GM12878 (cell line): ENCODE measurements around the gene KLHL30. TPM values are rescaled to one million over a fixed set of nuclear protein-coding genes. Genes with fewer than 3 reads are reported as not detected.

ENCODE experiments used
- ATAC-seq: fragments of 200-7000 bp; cut with Tn5 transposase; 3 replicates; pipeline ENCODE4 v1.9.1; 2020; ENCODE audit warnings: mild to moderate bottlenecking, moderate library complexity
- BruUV-seq: library from RNA; stranded (reverse); fragments of 400-500 nt; replicated peaks from 2 replicates; lab custom pipeline; 2021; lab: Mats Ljungman, UMichigan
- CTCF ChIA-PET: fragments of 300-600 bp; sonication (Branson Sonifier 250); formaldehyde crosslinking; extraction: SDS; loops from one replicate; lab custom pipeline; 2021; ENCODE audit warnings: inconsistent platforms; lab: Yijun Ruan, JAX
- POLR2A ChIA-PET: fragments of 350-600 bp; formaldehyde crosslinking; extraction: SDS; loops from one replicate; lab custom pipeline; 2021; ENCODE audit warnings: inconsistent platforms; lab: Charles Lee
- RAD21 ChIA-PET: fragments of 300-600 bp; sonication (Branson Sonifier 250); formaldehyde crosslinking; loops from one replicate; lab custom pipeline; 2023; ENCODE audit warnings: antibody characterized with exemption; ENCODE audit not compliant: unreplicated experiment; lab: Charles Lee
- SMC1A ChIA-PET: fragments of 300-600 bp; sonication (Branson Sonifier 250); formaldehyde crosslinking; loops from one replicate; lab custom pipeline; 2023; ENCODE audit not compliant: unreplicated experiment, uncharacterized antibody; lab: Charles Lee
- DNase-seq: peaks from one replicate; pipeline ENCODE4 v3.0.0-alpha.2; 2011; ENCODE audit warnings: low read depth, low spot score
- FAIRE-seq: peaks from 3 replicates; lab custom pipeline; 2011; peaks lifted over from hg19 to GRCh38; lab: Jason Lieb, UNC
- H2AFZ ChIP-seq: 2 replicates; pipeline ENCODE4 v1.6.0; 2011; ENCODE audit warnings: low read depth, low read length, control low read depth; ENCODE audit not compliant: control insufficient read depth
- H3K27ac ChIP-seq: 2 replicates; pipeline ENCODE4 v1.5.1; 2011; ENCODE audit warnings: control low read depth; ENCODE audit not compliant: control insufficient read depth, insufficient read depth
- H3K27me3 ChIP-seq, 2 experiments: replicated peaks in 1 of 2; 2 replicates each; pipeline versions ENCODE4 v1.6.0 to v1.6.1; 2011; ENCODE audit warnings: low read length in 1 of 2; ENCODE audit not compliant: control insufficient read depth in 2 of 2, insufficient read depth in 2 of 2
- H3K36me3 ChIP-seq, 2 experiments: 2 replicates each; pipeline ENCODE4 v1.5.1; 2011; ENCODE audit warnings: low read length in 1 of 2; ENCODE audit not compliant: control insufficient read depth in 2 of 2, insufficient read depth in 2 of 2
- H3K4me1 ChIP-seq: 2 replicates; pipeline ENCODE4 v1.6.1; 2011; ENCODE audit warnings: mild to moderate bottlenecking, low read length, moderate library complexity, mixed read lengths; ENCODE audit not compliant: control insufficient read depth, insufficient read depth
- H3K4me2 ChIP-seq: 2 replicates; pipeline ENCODE4 v1.6.0; 2011; ENCODE audit warnings: control low read depth; ENCODE audit not compliant: control insufficient read depth, insufficient read depth
- H3K4me3 ChIP-seq: fragments of 200-600 bp; sonication (generic); 2 replicates; pipeline ENCODE4 v1.5.1; 2016
- H3K79me2 ChIP-seq: 2 replicates; pipeline ENCODE4 v1.6.0; 2011; ENCODE audit warnings: low read length; ENCODE audit not compliant: control insufficient read depth, insufficient read depth
- H3K9ac ChIP-seq: 2 replicates; pipeline ENCODE4 v1.8.0; 2011; ENCODE audit warnings: low read length, control low read depth, mixed read lengths; ENCODE audit not compliant: control insufficient read depth, insufficient read depth
- H3K9me3 ChIP-seq: replicated peaks from 3 replicates; pipeline ENCODE4 v1.5.1; 2011; ENCODE audit warnings: mild to moderate bottlenecking, low read length; ENCODE audit not compliant: control insufficient read depth, insufficient read depth
- H4K20me1 ChIP-seq: 2 replicates; pipeline ENCODE4 v1.6.0; 2011; ENCODE audit not compliant: control insufficient read depth, insufficient read depth
- BCL3 ChIP-seq: IDR thresholded peaks from 2 replicates; pipeline ENCODE4 v1.6.1; 2011; ENCODE audit warnings: borderline replicate concordance, low read depth, mild to moderate bottlenecking, moderate library complexity, low read length; ENCODE audit not compliant: insufficient read depth, poor library complexity, severe bottlenecking
- EGR1 ChIP-seq, 2 experiments: IDR thresholded peaks; 1 replicate in 1 of 2; 2 replicates in 1 of 2; pipeline ENCODE4 v1.6.1; 2011 to 2012; ENCODE audit warnings: low read depth in 2 of 2, low read length in 2 of 2, borderline replicate concordance in 1 of 2, mild to moderate bottlenecking in 1 of 2, moderate library complexity in 1 of 2
- GABPA ChIP-seq: IDR thresholded peaks from 2 replicates; pipeline ENCODE4 v1.6.1; 2014; ENCODE audit warnings: antibody characterized with exemption, low read depth, mild to moderate bottlenecking, inconsistent platforms
- POLR2A ChIP-seq: IDR thresholded peaks from 2 replicates; pipeline ENCODE4 v1.6.1; 2011; ENCODE audit warnings: low read depth, mild to moderate bottlenecking, low read length
- SP1 ChIP-seq: IDR thresholded peaks from one replicate; pipeline ENCODE4 v1.6.1; 2011; ENCODE audit warnings: low read depth, low read length
- ZNF207 ChIP-seq: fragments of 450-650 bp; IDR thresholded peaks from 2 replicates; pipeline ENCODE4 v1.6.1; 2014; ENCODE audit warnings: antibody characterized with exemption, mild to moderate bottlenecking, borderline replicate concordance
- WGBS: methylation state at CpG from one replicate; pipeline ENCODE4 v1.1.6; 2016; ENCODE audit warnings: low lambda C conversion rate; ENCODE audit not compliant: insufficient replicate concordance, insufficient coverage; ENCODE audit errors: missing lambda C conversion rate; 5-methylcytosine and 5-hydroxymethylcytosine counted together
- in situ Hi-C: fragments of 300-500 bp; cut with MboI; formaldehyde crosslinking; loops from 9 replicates; pipeline ENCODE4 v1.14.3; 2018; ENCODE audit warnings: mixed read lengths
- intact Hi-C: fragments of 100-400 bp; cut with micrococcal nuclease; formaldehyde crosslinking; loops from one replicate; pipeline ENCODE4 v1.14.2; 2022; ENCODE audit not compliant: unreplicated experiment
- polyA plus RNA-seq, 11 experiments: library from polyadenylated mRNA; depleted of rRNA in 4 of 11; unstranded in 6 of 11; stranded (reverse) in 5 of 11; fragments of >200 nt; fragmentation: Nextera tagmentation in 4 of 11; fragmentation: Illumina TruSeq in 1 of 11; extraction: Ambion mirVana in 4 of 11; extraction: Trizol in 1 of 11; gene quantifications; 1 replicate in 1 of 11; 2 replicates in 10 of 11; pipeline versions ENCODE4 v1.2.1 to v1.2.3, GENCODE V29; 2011 to 2016; ENCODE audit warnings: inconsistent platforms in 2 of 11, missing spikeins in 2 of 11, low read depth in 1 of 11
- total RNA-seq, 4 experiments: library from RNA; depleted of rRNA in 3 of 4; stranded (reverse); fragments of >200 nt in 3 of 4; fragmentation: Illumina TruSeq in 1 of 4; extraction: Trizol in 1 of 4; gene quantifications; 2 replicates each; pipeline versions ENCODE4 v1.2.1 to v1.2.3, GENCODE V29; 2013 to 2021

KLHL30 gene
- total and polyA plus RNA-seq, 10 of the 15 experiments (the other 5 are each of a cell fraction or from before 2014, with no cell fraction given) = 0.03 TPM; not detected in 9

DNA sequence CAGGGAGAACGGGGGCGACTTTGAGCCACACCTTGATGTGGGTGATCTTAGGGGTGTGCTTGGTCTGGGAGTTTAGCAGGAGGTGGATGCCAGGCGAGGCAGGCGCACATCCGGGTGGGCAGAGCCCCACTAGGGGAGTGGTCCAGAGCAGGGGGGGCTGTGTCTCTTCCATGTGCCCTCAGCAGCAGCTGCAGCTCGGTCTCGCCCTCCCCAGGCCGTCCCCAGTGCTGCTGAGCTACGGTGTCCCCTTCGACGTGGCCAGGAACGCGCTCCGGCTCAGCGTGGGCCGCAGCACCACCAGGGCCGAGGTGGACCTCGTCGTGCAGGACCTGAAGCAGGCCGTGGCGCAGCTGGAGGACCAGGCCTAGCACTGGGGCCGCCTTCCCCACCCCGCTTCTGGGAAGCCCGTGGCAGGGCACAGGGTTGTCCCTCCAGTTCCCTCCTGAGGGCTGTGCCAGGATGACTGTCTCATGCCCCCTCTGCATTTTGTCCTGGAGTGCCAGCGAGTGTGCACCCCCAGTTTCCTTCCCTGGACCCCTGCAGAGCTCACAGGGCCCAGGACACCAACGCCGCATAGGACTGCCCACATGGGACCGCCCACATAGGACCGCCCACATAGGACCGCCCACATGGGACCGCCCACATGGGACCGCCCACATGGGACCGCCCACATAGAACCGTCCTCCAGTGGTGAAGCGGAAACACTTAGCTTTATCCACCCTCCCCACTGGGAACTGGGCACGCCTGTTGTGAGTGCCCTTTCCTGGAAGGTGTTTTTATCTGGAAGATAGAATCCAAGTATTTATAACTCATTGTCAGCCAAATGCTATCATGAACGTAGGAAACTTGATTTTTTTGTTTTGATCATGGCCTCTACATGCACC lies 40.2 kb upstream of the KLHL30 start:
- peak overlapping the region; percentile 37 for H2AFZ ChIP-seq
- intact Hi-C loops = no loop called here
- SMC1A ChIA-PET = interaction anchor here (0.9 to 2.3 kb wide), 3 partner anchors 11 to 29 kb away, joined by 3 to 8 read pairs (median 7); no protein-coding TSS in a partner anchor
- POLR2A ChIA-PET = interaction anchor here (0.7 to 1.9 kb wide), 4 partner anchors 10 to 39 kb away, joined by 3 to 13 read pairs (median 4); no protein-coding TSS in a partner anchor
- DNase-seq = no peak
- no peaks in the 10 kb centered on the region for H3K27me3 ChIP-seq
- CTCF ChIA-PET = interaction anchor here (0.8 to 1.6 kb wide), 4 partner anchors 11 to 240 kb away, joined by 3 to 4 read pairs (median 4); no protein-coding TSS in a partner anchor
- ATAC-seq = peak; percentile 96
- no peaks in the 10 kb centered on the region for H4K20me1 ChIP-seq
- TF ChIP-seq SP1 (peak; percentile 43), EGR1 (IDR thresholded peaks at IDR 0.05; ENCODE audit: borderline replicate concordance in 1 of 2, low read depth in 2 of 2, low read length in 2 of 2) (peak; percentile 61 to 65), GABPA (no peak), BCL3 (peak; percentile 9), ZNF207 (no peak), POLR2A (peak; percentile 24; the same call in 1 of the 2 replicates)
- FAIRE-seq = peak; percentile 76
- no peak overlapping the region for H3K9ac ChIP-seq
- H3K27ac ChIP-seq = no peak overlapping the region; the same call in 1 of the 2 replicates
- H3K79me2 ChIP-seq = no peaks in the 10 kb centered on the region
- no peak overlapping the region; the same call in 1 of the 2 replicates for H3K4me2 ChIP-seq
- BruUV-seq = no TSS peak
- H3K4me3 ChIP-seq = no peak overlapping the region
- 53% methylated on average over 23 of the region's 37 CpGs for WGBS
- RAD21 ChIA-PET = interaction anchor here (0.9 to 3.5 kb wide), 6 partner anchors 9 to 130 kb away, joined by 3 to 9 read pairs (median 6); partner anchors contain the start of gene SCLY
- no peaks in the 10 kb centered on the region for H3K9me3 ChIP-seq
- peaks cover 0 to 2% of the 10 kb centered on the region in 2 experiments; a peak in 1 of 4 replicates for H3K36me3 ChIP-seq
- in situ Hi-C loops = no loop called here
- peaks cover 11% of the 10 kb centered on the region for H3K4me1 ChIP-seq
